ENCODE data around the gene USH2A.

Gene USH2A

DNA sequence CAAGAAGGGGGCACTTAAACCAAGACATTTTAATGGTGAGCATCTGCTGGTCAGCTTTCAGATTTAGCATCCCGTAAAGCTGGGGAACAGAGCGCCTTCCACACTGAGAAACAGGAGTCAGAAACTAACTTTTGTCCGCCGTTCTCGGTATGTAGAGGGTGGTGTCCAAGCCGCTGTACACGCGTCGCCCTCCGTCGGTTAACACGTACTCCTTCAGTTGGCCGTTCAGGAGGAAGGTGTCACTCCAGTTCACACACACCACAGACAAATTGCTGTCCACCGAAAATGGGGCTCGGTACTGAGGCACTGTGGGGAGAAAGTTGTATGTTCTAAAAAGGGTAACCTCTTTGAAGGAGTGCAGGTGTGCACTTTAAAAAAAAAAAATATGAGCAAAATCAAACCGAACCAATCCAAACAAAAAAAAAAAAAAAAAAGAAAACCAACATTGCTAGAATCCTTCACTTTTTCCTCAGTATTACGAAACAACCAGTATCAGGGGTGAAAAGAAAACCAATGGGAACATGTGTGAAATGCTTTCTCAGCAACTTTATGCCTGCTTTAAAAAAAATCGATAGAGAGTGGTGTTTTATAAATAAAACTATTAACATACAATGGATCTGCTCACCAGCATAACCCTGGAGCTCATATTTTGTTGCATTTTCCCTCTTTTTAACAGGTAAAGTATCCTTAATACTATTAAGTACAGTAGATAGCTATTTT, 782.7 kb downstream of the USH2A start:
- Histone ChIP-seq H3K27ac (no peak overlapping the region), H3K4me3 (no peak overlapping the region)
- TF ChIP-seq, protein P1, sequence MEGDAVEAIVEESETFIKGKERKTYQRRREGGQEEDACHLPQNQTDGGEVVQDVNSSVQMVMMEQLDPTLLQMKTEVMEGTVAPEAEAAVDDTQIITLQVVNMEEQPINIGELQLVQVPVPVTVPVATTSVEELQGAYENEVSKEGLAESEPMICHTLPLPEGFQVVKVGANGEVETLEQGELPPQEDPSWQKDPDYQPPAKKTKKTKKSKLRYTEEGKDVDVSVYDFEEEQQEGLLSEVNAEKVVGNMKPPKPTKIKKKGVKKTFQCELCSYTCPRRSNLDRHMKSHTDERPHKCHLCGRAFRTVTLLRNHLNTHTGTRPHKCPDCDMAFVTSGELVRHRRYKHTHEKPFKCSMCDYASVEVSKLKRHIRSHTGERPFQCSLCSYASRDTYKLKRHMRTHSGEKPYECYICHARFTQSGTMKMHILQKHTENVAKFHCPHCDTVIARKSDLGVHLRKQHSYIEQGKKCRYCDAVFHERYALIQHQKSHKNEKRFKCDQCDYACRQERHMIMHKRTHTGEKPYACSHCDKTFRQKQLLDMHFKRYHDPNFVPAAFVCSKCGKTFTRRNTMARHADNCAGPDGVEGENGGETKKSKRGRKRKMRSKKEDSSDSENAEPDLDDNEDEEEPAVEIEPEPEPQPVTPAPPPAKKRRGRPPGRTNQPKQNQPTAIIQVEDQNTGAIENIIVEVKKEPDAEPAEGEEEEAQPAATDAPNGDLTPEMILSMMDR (IDR thresholded peaks at IDR 0.05) = no peak
- no peak for DNase-seq (ENCODE audit: low spot score)

DNA sequence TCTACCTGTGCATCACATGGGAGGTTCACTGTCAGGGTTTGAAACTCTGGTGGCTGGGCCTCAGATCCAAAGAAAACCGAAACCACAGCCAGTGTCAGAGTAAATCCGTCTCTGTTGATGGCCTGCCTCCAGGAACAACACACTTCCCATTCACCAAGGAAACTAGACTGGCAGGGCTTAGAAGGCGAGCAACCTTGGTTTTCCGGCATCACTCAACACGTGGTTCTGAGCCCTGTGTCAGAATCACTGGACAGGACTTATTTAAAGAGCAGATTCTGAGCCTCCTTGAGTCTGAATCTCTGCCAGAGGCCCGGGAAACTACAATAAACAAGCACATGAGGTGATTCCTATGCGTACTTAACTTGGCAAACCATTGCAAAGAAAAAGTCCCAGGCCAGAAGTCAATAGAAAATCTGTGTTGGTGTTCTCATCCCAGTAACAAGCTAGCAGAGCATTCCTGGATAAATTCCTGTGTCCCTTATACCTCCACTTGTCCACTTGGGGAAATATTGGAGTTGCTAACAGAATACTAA, 786.1 kb downstream of the USH2A start:
- TF ChIP-seq, protein P1 (IDR thresholded peaks at IDR 0.05) = no peak
- H3K27ac ChIP-seq = peak overlapping the region; percentile 16 to 65
- peak; percentile 79 for DNase-seq (ENCODE audit: low spot score)
- H3K4me3 ChIP-seq = peak overlapping the region; percentile 49

DNA sequence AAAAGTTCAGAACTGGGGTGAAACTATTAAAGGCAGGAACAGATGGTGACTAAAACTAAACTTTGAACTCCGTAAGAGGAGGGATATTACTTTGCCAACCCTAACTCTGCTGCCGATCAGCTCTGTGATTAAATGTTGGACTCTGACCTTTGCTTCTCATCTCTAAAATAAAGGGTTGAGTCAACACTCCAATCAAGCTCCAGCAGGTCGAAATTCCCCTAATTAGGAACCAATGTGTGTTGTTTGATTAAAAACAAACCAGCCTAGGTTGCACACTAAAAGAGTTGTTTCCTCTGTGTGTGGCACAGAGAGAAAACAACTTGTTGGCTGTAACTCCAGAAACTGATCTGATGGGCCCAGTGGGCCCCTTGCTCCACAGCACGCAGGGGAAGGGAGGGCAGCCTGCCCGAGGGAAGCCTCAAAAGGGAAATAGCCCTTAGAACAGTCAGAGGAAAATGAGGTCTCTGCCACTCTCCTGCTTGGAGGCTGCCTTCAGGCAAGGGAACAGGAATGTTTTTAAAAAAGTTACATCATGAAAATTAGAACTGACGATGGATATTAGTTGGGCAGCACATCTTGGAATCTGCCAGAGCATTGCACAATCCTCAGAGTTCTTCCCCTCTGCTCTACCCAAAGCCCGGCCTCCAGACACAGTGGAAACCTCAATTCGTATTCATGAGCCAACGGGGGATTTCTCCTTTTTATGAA, 786.8 kb downstream of the USH2A start:
- Histone ChIP-seq H3K4me3 (peak overlapping the region; percentile 49), H3K27ac (peak overlapping the region; percentile 16 to 65)
- TF ChIP-seq, protein P1 (IDR thresholded peaks at IDR 0.05) = no peak
- no peak for DNase-seq (ENCODE audit: low spot score)

DNA sequence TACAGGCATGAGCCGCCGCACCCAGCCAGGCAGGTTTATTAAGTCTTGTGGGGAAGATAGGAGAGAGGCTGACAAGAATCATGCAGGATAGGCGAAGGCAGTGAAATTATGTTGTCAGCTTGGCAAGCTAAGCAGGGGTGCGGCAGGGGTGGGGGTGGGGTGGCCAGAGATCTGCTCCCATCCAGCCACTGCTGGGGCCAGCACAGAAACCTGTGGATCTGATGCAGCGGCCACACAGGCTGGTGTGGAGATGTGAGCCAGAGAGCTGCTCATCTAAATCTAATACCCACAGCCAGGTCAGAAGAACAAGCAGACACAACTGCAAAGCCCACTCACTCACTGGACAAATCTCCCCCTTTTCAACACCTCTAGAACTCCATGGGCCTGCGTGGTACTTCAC, 787.4 kb downstream of the USH2A start:
- H3K27ac ChIP-seq = peak overlapping the region in 1 of 2 donors; percentile 65
- H3K4me3 ChIP-seq = no peak overlapping the region
- TF ChIP-seq, protein P1 (IDR thresholded peaks at IDR 0.05) = no peak
- DNase-seq (ENCODE audit: low spot score) = no peak

DNA sequence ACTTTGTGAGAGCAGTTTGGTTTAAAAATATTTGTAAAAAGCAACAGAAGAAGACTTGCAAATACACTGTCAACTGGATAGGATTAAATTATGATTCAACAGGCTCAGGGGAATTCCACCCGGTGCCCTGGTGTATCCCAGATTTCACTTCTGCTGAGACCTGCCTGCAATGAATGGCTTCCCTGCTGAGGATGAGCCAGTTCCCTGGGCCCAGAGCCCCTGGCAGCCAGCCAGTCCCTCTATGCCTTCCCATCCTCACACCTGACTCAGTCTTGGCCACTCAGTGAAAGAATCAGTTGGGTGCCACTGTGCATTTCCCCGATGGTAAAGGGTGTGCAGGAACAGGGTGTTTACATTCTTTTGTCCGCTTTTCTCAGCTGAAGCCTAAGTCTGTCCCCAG, 791.8 kb downstream of the USH2A start:
- no peak for DNase-seq (ENCODE audit: low spot score)
- TF ChIP-seq, protein P1 (IDR thresholded peaks at IDR 0.05) = no peak
- Histone ChIP-seq H3K4me3 (no peak overlapping the region), H3K27ac (no peak overlapping the region)

DNA sequence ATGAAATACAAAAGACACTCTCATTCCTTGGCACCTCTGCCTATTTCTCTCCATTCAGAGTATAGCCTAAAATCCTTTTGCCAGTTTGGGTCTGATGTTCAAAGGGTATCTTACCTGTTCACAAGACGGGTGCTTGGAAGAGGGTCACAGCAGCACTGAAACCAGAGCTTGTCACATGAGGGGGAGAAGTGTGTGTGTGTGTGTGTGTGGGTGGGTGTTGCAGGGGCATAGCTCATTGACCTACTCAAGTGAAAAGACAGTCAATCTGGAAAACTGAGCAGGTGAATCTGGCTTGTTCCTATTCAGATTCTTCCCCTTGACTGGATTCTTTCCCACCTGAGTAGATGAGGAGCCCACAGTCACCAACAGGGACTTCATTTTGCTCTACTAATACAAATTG, 792.2 kb downstream of the USH2A start:
- Histone ChIP-seq H3K4me3 (no peak overlapping the region), H3K27ac (no peak overlapping the region)
- DNase-seq (ENCODE audit: low spot score) = no peak
- TF ChIP-seq, protein P1 (IDR thresholded peaks at IDR 0.05) = no peak

Measured in coronary artery (tissue), 2 donors.